OCI-M1 (cell line): ENCODE data around the gene PAQR9.
"Not testable (repeated sequence)": the region's sequence is repeated elsewhere in the genome, so short reads cannot be mapped to it uniquely, and the experiment has no call there.

Experiments used
- DNase-seq: peaks from one replicate; lab custom pipeline; 2025; lab: John Stamatoyannopoulos, UW

Gene PAQR9, protein sequence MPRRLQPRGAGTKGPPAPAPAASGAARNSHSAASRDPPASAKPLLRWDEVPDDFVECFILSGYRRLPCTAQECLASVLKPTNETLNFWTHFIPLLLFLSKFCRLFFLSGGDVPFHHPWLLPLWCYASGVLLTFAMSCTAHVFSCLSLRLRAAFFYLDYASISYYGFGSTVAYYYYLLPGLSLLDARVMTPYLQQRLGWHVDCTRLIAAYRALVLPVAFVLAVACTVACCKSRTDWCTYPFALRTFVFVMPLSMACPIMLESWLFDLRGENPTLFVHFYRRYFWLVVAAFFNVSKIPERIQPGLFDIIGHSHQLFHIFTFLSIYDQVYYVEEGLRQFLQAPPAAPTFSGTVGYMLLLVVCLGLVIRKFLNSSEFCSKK

DNA sequence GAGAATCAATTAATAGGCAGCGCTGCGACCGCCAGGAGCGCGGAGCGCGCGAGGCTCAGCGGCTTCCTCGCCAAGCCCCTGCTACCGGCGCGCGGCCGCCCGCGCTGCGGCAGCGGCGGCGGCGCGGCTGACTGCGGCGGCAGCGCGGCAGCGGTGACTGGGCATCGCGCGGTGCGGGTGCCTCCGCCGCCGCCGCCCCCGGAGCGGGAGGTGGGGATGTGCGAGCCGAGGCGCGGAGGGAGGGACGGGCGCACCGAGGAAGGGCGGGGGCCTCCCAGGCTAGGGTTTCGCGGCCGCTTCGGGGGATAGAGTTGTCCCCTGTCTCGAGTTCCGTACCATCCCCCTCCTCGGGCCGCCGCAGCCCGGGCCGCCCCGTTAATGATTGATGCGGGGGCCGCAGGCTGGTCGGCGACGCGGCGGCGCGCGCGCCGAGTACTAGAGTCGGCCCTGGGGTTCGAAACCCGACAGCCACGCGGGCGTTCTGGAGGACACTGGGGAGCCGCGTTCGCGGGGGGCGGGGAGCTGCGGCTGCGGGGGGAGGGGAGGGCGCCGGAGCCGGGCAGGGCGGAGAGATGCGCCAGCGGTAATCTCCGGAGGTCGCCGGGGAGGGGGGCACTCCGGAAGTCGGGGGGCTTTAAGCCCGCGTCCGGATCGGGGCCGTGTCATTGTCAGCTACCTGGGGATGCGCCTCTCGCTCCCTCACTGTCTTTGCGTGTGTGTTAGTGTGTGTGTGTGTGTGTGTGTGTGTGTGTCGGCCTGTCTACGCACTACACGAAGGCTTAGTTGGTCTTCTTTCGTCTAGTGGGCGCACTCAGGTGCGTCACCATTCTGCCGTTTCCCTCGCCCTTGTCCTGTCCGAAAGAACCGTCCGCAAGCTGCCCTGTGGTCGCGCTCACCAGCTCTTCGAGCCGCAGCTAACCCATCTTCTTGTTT is at the start of gene PAQR9:
Gene PAQR9 (minus strand): TSS at position 159 of the 933 bp plus-strand sequence. CDS start 338 bp downstream, outside the sequence.
- no peak for DNase-seq

DNA sequence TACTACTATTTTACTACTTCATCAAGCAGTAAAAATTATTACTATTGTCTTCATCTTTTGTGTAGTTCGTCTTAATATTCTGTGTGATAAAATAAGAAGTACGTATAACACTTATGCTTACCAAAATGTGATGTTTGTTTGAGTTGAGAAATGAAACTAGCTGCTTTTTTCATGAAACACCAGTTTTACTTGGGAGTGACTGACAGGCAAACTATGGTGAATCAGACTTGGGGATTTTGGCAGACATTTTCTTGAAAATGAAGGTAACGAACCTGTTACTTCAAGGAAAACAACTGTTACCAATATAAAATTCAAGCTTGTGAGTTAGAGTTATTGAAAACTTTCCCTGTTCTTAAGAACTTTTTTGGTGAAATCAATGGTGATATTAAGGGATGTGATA is 48.2 kb upstream of the PAQR9 start:
- DNase-seq, result no peak

DNA sequence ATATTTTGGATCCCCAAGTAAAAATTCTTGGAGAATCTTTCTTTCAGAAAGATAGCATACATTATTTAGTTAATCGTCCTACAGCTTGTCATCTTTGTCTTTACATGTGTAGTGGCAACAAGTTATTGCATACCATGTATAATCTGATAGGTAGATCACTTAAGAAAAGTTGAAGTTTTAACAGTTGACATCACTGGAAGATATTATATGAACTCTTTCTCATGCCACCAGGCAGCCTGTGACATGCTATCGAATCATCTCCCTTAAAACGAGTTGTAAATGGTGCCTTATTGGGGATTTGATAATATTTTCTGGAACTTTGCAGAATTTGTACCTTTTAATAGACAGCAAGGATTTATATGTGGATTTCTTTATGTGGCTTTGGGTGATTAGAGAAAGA is 46.5 kb upstream of the PAQR9 start:
- DNase-seq, result no peak

DNA sequence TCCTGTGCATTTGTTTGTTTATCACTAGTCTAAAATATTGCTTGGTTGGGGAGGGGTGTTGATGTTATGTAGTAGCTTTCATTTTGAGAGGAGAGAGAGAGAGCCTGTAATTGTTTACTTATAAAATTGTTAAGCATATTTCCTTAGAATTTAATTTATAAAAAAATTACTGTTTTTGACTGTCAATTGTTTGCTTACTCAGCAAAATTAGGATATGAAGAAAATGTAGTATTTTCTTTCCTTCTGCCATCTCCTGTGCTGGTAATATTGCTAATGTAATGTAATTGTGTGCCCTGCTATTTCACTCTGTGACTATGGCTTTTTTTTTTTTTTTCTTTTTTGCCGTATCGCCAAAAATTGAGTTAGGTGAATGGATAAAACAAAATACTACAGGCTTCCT is 41.3 kb upstream of the PAQR9 start:
- no peak for DNase-seq

DNA sequence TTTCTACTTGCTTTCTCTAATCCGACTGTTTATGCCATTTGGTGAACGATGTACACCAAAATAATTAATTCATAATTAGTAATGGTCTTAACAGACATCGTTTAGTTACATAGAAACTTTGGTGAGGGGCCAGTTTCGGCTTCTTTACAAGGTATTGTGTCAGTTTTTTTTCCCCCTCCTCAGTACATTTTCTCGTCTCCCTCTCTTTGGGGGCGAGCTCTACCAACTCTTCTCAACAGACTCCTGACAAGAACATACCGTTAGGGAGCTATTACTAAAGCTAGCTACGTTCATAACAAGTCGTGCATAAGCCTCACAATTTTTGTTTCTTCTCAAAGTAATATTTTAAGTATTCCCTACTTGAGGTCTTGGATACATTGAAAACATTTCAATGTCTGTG is 39.3 kb upstream of the PAQR9 start:
- DNase-seq, result peak; percentile 65

DNA sequence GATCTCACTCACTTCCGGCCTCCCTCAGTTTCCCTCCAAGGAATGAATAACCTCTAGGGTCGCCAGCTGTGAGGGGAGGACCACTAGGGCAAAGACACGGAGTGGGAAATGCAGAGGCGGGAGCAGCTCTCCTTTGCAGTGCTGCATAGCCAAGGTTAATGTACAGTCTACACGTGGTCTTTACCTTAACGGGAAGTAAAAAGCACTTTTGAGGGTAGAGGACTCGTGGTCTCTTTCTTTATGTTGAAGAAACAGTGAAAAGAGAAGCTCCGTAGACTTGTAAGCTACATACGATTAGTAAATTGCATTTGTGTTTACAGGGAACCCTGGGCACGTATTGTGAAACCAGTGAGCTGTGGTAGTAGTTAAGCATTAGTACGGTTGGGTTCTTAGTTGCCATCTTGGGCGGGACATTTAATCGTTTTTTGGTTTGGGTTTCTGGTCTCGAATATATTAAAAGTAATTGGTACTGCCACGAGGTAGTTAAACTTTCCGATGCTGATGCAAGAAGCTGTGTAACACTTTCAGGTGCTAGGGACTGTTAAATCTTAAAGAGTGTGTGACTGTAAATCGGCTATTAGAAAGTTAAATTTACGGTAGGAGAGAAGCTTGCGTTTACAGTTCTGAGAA is 38.7 kb upstream of the PAQR9 start:
- peak; percentile 81 for DNase-seq

DNA sequence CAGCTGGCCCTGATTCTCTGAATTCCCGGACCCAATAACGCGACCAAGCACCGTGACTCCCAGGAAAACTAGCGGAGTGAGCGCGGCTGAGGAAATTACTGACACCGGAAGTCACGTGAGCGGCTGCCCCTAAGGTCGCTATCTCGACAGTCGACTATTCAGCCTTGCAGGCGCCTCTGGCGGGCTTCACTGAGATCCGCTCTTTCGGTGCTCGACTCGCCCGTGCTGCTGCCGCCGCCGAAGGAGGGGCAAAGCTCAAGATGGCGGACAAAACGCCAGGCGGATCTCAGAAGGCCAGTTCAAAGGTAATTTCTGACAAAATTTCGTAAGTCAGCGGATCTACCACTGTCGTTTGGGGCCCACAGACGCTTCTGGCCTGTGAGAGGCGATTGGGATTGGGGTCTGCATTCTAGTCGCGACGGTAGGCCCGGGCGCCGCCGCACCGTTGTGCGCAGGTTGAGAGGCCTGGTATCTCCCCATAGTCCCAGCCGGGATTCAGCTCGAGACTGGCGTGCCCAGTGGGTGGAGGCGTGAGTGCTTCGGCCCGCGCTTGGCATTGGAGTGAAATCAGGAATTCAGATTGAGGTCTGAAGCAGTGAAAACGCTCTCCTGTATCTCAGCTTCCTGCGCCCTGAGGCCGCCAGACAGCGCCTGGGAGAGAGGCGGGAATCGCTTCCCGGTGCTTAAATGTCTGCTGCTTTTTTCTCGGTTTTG is 38.1 kb upstream of the PAQR9 start, which contains the start of gene U2SURP:
Gene U2SURP (plus strand): TSS at position 202 of the 714 bp plus-strand sequence. CDS start 59 bp downstream, at position 261.
- DNase-seq, result peak; percentile 98

DNA sequence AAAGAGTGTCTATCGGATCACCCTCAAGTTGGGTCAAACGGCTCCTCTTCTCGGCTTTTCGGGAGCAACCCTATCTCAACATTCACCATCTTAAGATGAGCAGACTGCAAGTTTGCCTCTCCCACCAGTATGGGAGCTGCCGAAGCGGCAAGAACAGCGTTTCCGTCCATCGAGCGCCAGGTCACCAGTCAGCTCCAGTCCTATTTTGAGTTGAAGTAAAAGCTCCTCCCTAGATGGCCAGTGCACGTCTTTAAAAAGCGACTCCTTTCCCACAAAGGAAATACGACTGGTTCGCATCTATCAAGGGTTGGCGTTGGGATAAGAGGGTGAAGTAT is 37.5 kb upstream of the PAQR9 start:
- no peak for DNase-seq

DNA sequence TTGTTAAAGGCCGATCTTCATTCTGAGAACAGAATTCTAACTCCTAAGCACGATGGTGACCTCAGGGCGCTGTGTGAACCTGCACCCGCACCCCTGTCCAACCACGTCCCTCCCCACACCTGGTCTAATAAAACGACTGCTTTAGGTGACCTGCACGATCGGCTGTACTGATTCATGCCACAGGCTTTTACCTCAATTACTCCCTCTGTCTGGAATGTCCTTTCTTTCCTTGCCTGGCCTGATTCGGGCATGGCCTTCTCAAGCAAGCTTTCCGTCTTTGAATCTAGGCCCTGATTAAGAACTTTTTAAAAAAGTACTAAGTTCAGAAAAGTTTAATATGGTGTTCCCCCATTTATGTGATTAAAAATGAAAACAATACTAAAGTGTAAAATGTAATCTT is 37.1 kb upstream of the PAQR9 start:
- DNase-seq, result no peak

DNA sequence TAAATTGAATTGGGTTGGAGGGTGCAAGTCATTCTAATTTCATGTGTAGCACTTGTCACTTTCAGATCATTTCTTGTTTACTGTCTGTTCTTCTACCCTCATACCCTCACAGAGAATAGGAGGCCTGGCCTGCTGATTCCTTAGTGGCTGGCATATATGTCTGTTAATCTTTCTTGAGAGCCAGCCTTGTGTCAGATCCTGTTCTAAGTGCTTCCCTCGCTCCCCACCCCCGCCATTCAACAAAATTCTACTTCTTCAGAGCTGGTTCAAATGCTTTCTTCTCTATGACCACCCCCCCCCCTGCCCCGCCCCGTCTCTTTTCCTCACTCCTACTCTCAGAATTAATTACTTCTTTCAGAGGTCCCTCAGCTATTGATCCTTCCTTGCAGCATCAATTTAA is 36.4 kb upstream of the PAQR9 start:
- peak; percentile 44 for DNase-seq

DNA sequence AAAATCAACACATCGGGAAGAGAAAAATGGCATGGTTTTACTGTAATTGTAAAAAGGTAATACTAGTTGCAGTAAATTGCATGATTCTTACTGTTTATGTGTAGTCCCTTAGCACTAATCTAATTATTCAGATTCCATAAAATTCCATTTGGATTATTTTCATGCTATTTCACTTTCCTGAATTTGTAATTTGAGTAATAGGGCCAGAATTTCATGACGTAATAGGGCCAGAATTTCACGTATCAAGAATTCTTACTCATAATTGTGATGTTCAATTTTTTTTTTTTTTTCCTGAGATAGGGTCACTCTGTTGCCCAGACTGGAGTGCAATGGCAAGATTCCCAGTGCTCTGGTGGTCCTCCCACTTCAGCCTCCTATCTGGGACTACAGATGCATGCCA is 35.0 kb upstream of the PAQR9 start:
- DNase-seq, result no peak

DNA sequence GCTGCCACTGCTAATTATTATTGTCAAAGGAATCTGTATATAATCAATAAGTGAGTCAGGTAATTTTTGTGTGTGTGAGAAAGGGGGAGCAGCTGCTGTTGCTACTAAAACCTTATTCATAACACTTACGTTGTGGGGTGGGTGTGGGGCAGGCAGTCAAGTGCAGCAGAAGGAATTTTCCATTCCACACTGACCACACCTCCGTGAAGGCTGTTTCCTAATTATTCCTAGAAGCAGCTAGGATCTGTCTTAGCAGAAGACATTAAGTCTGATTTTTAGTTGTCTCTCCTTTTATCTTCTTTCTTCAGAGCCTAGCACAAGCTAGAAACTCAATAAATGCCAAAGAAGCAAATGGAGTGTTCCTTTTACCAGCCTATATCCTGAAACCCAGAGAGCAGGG is 33.9 kb upstream of the PAQR9 start:
- peak; percentile 30 for DNase-seq

DNA sequence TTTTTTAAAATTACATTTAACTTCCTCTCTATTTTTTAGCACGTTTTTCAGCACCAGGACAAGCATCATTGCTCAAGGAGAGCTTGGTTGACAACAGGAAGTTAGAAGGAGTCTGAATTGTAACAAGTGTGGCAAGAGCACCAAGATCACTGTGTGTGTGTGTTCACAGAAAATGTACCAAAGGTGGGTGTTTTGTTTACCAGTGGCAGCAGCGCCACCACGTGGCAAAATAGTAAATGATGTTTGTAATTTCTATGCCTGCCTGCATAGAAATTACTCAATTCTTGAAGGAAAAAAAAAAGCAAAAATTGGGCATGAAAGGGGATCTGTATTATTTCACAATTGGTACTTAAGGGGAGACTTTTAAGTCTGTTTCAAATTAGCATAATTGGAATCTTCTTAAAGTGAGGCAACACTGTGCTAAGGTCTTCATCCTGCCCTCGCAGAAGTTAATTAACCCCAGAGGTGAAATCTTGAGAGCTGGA is 30.5 kb upstream of the PAQR9 start:
- peak; percentile 83 for DNase-seq

DNA sequence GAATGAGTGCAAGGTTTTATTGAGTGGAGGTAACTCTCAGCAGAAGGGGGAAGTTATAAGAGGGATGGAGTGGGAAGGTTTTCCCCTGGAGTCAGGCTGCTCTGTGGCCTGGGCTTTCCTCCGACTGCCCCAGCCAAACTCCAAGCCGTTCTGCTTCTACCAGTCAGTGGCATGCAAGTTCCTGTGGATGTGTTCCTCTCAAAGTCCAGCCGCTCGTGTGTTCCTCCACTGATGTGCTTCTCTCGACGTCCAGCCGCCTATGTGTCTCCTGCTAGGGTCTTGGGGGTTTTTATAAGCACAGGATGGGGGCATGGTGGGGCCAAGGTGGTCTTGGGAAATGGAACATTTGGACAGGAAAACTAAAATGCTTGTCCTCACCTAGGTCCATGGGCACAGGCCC is 28.8 kb upstream of the PAQR9 start:
- DNase-seq, result no peak

DNA sequence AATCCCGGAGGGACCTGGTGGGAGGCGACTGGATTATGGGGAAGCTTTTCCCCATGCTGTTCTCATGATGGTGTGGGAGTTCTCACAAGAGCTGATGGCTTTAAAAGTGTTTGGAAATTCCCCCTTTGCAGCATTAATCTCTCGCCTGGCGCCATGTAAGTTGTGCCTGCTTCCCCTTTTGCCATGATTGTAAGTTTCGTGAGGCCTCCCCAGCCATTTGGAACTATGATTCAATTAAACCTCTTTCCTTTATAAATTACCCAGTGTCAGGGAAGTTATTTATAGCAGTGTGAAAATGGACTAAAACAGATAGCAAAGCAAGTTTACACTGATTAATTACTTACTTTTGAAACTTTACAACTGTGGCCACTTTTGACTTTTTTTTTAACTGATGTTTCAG is 27.2 kb upstream of the PAQR9 start:
- no peak for DNase-seq

DNA sequence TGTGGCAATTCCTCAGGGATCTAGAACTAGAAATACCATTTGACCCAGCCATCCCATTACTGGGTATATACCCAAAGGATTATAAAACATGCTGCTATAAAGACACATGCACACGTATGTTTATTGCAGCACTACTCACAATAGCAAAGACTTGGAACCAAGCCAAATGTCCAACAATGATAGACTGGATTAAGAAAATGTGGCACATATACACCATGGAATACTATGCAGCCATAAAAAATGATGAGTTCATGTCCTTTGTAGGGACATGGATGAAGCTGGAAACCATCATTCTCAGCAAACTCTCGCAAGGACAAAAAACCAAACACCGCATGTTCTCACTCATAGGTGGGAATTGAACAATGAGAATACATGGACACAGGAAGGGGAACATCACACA is 25.4 kb upstream of the PAQR9 start:
- DNase-seq, result not testable (repeated sequence)

DNA sequence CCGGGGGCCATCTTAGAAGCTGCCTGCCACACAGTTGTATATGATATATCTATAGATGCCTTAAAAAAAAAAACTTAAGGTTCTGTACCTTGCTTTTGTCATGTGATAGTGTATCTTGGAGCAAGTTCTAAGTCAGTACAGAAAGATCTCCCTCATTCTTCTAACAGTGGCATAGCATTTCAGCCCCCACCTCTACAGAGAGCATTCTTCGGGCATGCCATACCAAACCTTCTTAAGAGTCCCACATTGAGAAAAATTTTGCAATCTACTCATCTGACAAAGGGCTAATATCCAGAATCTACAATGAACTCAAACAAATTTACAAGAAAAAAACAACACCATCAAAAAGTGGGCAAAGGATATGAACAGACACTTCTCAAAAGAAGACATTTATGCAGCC is 24.7 kb upstream of the PAQR9 start:
- not testable (repeated sequence) for DNase-seq

DNA sequence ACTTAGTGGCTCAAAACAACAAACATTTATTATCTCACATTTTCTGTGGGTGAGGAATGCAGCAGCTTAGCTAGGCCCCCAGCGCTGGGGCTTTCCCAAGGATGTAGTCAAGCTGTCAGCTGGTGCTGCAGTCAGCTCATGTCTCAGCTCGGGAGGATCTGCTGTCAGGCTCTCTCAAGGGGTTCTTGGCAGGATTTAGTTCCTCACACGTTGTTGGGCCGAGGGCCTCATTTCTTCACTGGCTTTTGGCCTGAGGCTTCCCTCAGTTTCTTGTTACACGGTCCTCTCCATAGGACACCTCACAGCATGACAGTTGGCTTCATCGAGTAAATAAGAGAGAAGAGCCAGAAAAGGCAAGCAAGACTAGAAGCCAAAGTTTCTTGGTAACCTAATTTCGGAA is 24.2 kb upstream of the PAQR9 start:
- DNase-seq, result no peak

DNA sequence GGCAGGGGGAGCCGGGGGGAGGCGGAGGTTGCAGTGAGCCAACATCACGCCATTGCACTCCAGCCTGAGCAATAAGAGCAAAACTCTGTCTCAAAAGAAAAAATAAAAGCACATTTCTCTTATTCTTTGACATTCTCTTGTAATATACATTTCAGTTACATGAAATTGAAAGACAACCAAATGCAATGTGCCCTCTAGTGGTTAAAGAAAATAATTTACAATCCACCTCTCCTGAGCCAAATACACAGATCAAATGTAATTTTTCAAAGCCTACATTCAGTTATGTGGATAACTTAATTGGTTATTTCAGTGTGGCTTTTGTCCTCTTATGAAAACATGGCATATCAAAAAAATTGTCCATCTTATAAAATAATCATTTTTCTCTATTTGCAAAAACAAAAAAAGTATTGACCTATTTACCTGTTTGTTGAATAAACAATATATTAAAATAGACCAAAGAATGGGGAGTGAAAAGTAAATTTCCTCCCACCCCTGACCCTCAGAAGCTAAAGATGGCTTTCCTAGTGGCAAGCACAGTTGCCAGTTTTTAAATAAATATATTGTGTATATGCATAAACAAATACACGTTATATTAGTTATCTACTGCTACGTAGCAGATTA is 23.7 kb upstream of the PAQR9 start:
- DNase-seq, result peak; percentile 78

DNA sequence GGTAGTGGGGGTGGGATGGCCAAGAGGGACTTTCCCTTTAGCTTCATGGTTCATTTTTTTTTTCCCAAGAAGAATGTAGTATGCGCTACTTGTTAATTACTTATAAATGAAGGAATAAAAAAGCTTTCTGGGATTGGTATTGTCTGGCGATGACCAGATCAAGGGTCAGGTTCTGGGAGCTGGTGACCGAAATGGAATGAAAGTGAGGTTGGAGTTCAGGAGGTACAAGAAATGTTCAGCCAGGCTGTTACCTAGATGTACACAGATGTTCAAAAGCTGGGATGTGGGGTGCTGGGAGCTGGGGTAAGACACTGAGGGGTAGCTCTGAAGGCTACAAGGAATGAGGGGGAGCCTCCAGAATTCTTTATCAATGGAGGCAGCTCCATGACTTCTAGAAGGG is 20.8 kb upstream of the PAQR9 start:
- no peak for DNase-seq

DNA sequence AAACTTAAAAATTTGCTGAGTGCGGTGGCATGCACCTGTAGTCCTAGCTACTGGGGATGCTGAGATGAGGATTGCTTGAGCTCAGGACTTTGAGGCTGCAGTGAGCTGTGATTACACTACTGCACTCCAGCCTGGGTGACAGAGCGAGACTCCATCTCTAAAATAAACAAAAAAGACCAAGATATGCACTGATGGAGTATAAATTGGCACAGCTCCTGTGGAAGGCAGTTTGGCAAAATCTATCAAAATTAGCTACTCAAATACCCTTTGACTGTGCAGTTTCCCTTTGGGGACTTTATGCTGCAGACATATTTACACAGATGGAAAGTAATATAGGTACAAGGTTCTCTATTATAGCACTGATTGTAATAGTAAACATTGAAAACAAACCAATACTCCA is 19.8 kb upstream of the PAQR9 start:
- no peak for DNase-seq
